BE2C (cell line): Measurements from ENCODE around the gene ESAM.
A peak's percentile ranks its signal among the peaks of the same experiment; 100 is the strongest.

Source experiments
- DNase-seq: peaks from one replicate; pipeline ENCODE4 v3.0.0-alpha.2; 2020
- H3K27me3 ChIP-seq: fragments of 250-450 bp; sonication (Bioruptor Pico); 2 replicates; pipeline ENCODE4 v1.5.1; 2020; ENCODE audit warnings: mild to moderate bottlenecking
- H3K36me3 ChIP-seq: fragments of 250-450 bp; sonication (Bioruptor Pico); 2 replicates; pipeline ENCODE4 v1.5.1; 2020; ENCODE audit warnings: mild to moderate bottlenecking
- H3K4me1 ChIP-seq: fragments of 250-450 bp; sonication (Bioruptor Pico); 2 replicates; pipeline ENCODE4 v1.5.1; 2020
- H3K4me3 ChIP-seq: 2 replicates; pipeline ENCODE4 v1.5.1; 2011; ENCODE audit warnings: low read depth, low read length
- H3K9me3 ChIP-seq: fragments of 250-450 bp; sonication (Bioruptor Pico); 2 replicates; pipeline ENCODE4 v1.5.1; 2020
- CTCF ChIP-seq: IDR thresholded peaks from 2 replicates; pipeline ENCODE4 v1.5.1; 2012; ENCODE audit warnings: mild to moderate bottlenecking, low read depth, low read length

ESAM gene

GRCh38 chr11:124742555-124742954 lies 19.5 kb downstream of the ESAM start:
- DNase-seq = no peak
- H3K27me3 ChIP-seq = peaks cover 17% of the 10 kb centered on the region
- TF ChIP-seq CTCF = no peak
- H3K9me3 ChIP-seq = no peaks in the 10 kb centered on the region
- H3K36me3 ChIP-seq = no peaks in the 10 kb centered on the region
- no peak overlapping the region for H3K4me3 ChIP-seq
- H3K4me1 ChIP-seq = no peaks in the 10 kb centered on the region; the same call in 1 of the 2 replicates

GRCh38 chr11:124740277-124740882 lies 21.7 kb downstream of the ESAM start:
- Histone ChIP-seq H3K4me3 (peak overlapping the region; percentile 66), H3K9me3 (no peaks in the 10 kb centered on the region), H3K27me3 (peaks cover 5% of the 10 kb centered on the region), H3K4me1 (no peaks in the 10 kb centered on the region; the same call in 1 of the 2 replicates), H3K36me3 (no peaks in the 10 kb centered on the region)
- DNase-seq = peak; percentile 53
- peak; percentile 51 for TF ChIP-seq CTCF

- no peak for TF ChIP-seq CTCF
- no peaks in the 10 kb centered on the region for H3K36me3 ChIP-seq
- DNase-seq = peak; percentile 96
- no peaks in the 10 kb centered on the region for H3K9me3 ChIP-seq
- H3K27me3 ChIP-seq = no peaks in the 10 kb centered on the region
- no peaks in the 10 kb centered on the region; the same call in 1 of the 2 replicates for H3K4me1 ChIP-seq
- H3K4me3 ChIP-seq = peak within 1 kb of the TSS; percentile 66
These were observed 22.4 kb downstream of the ESAM start, which contains the start of gene NRGN for GRCh38 chr11:124739479-124740276. Gene NRGN, plus strand, starts transcription at chr11:124739942. Its CDS starts 143 bp downstream, at chr11:124740085.

- no peaks in the 10 kb centered on the region for H3K9me3 ChIP-seq
- no peaks in the 10 kb centered on the region for H3K36me3 ChIP-seq
- H3K4me3 ChIP-seq = peak overlapping the region; percentile 45
- DNase-seq = no peak
- H3K27me3 ChIP-seq = no peaks in the 10 kb centered on the region
- H3K4me1 ChIP-seq = no peaks in the 10 kb centered on the region; the same call in 1 of the 2 replicates
- TF ChIP-seq CTCF = no peak
These were observed 23.2 kb downstream of the ESAM start for GRCh38 chr11:124738713-124739478.

- no peak for TF ChIP-seq CTCF
- Histone ChIP-seq H3K4me3 (no peak overlapping the region), H3K4me1 (no peaks in the 10 kb centered on the region; the same call in 1 of the 2 replicates), H3K9me3 (no peaks in the 10 kb centered on the region), H3K36me3 (no peaks in the 10 kb centered on the region), H3K27me3 (no peaks in the 10 kb centered on the region)
- no peak for DNase-seq
These were observed 24.3 kb downstream of the ESAM start for GRCh38 chr11:124737638-124738305.
